HEK293 (cell line): Measurements from ENCODE around the gene CLCN7.
A peak's percentile ranks its signal among the peaks of the same experiment; 100 is the strongest.

Experiments used
- CTCF ChIA-PET: fragments of 350-600 bp; formaldehyde crosslinking; extraction: SDS; loops from one replicate; lab custom pipeline; 2021; ENCODE audit warnings: antibody characterized with exemption; lab: Yijun Ruan, JAX
- POLR2A ChIA-PET: fragments of 300-600 bp; formaldehyde crosslinking; extraction: SDS; loops from one replicate; lab custom pipeline; 2020; ENCODE audit warnings: antibody characterized with exemption, inconsistent platforms; lab: Yijun Ruan, JAX
- H3K27ac ChIP-seq: fragments of 200-500 bp; sonication (Bioruptor generic); 2 replicates; pipeline ENCODE4 v1.5.1; 2014; ENCODE audit warnings: low read depth, low read length, control low read depth, inconsistent platforms; ENCODE audit errors: extremely low read depth
- H3K36me3 ChIP-seq, 2 experiments: fragments of 200-500 bp in 1 of 2; sonication (Bioruptor generic) in 1 of 2; 1 replicate in 1 of 2; 2 replicates in 1 of 2; pipeline ENCODE4 v1.5.1; 2014 to 2017; ENCODE audit warnings: inconsistent platforms in 2 of 2, low read length in 2 of 2; ENCODE audit not compliant: control insufficient read depth in 2 of 2, insufficient read depth in 1 of 2
- H3K4me1 ChIP-seq: fragments of 200-500 bp; sonication (Bioruptor generic); 2 replicates; pipeline ENCODE4 v1.5.1; 2014; ENCODE audit warnings: mild to moderate bottlenecking, low read length, inconsistent platforms; ENCODE audit not compliant: control insufficient read depth, insufficient read depth
- H3K4me3 ChIP-seq: 2 replicates; pipeline ENCODE4 v1.5.1; 2011; ENCODE audit warnings: low read depth, mild to moderate bottlenecking, control low read depth, low read length, moderate library complexity
- H3K9me3 ChIP-seq: fragments of 200-500 bp; sonication (Bioruptor generic); 2 replicates; pipeline ENCODE4 v1.5.1; 2014; ENCODE audit warnings: low read depth, low read length, inconsistent platforms; ENCODE audit not compliant: control insufficient read depth, insufficient read depth
- GLIS1 ChIP-seq: fragments of 450-650 bp; formaldehyde crosslinking; IDR thresholded peaks from 2 replicates; pipeline ENCODE4 v1.5.1; 2016; ENCODE audit warnings: missing biosample characterization, missing genetic modification characterization
- GLIS2 ChIP-seq: fragments of 450-650 bp; formaldehyde crosslinking; IDR thresholded peaks from 2 replicates; pipeline ENCODE4 v1.5.1; 2016; ENCODE audit warnings: missing biosample characterization, missing genetic modification characterization
- HOXD13 ChIP-seq: sonication (generic); formaldehyde crosslinking; IDR thresholded peaks from 2 replicates; pipeline ENCODE4 v1.8.0; 2022; ENCODE audit warnings: missing genetic modification reagents, borderline replicate concordance
- SP3 ChIP-seq: fragments of 450-650 bp; formaldehyde crosslinking; IDR thresholded peaks from 2 replicates; pipeline ENCODE4 v1.5.1; 2016; ENCODE audit warnings: missing biosample characterization, missing genetic modification characterization
- ZBTB1 ChIP-seq: fragments of 450-650 bp; formaldehyde crosslinking; IDR thresholded peaks from 2 replicates; pipeline ENCODE4 v1.5.1; 2016; ENCODE audit warnings: missing biosample characterization, missing genetic modification characterization
- ZIC2 ChIP-seq: fragments of 450-650 bp; formaldehyde crosslinking; IDR thresholded peaks from 2 replicates; pipeline ENCODE4 v1.5.1; 2016; ENCODE audit warnings: missing biosample characterization, missing genetic modification characterization
- ZNF114 ChIP-seq: fragments of 450-650 bp; formaldehyde crosslinking; IDR thresholded peaks from 2 replicates; pipeline ENCODE4 v1.5.0; 2017; ENCODE audit warnings: missing biosample characterization, missing genetic modification characterization
- ZNF140 ChIP-seq: fragments of 450-650 bp; formaldehyde crosslinking; IDR thresholded peaks from 2 replicates; pipeline ENCODE4 v1.5.1; 2016; ENCODE audit warnings: missing biosample characterization, missing genetic modification characterization
- ZNF202 ChIP-seq: fragments of 450-650 bp; formaldehyde crosslinking; IDR thresholded peaks from 2 replicates; pipeline ENCODE4 v1.5.1; 2016; ENCODE audit warnings: missing biosample characterization, missing genetic modification characterization, borderline replicate concordance
- ZNF223 ChIP-seq: fragments of 450-650 bp; formaldehyde crosslinking; IDR thresholded peaks from 2 replicates; pipeline ENCODE4 v1.5.1; 2016; ENCODE audit warnings: missing biosample characterization, missing genetic modification characterization
- ZNF302 ChIP-seq: fragments of 450-650 bp; formaldehyde crosslinking; IDR thresholded peaks from 2 replicates; pipeline ENCODE4 v1.5.1; 2016; ENCODE audit warnings: missing biosample characterization, missing genetic modification characterization, low read depth
- ZNF324 ChIP-seq: fragments of 450-650 bp; formaldehyde crosslinking; IDR thresholded peaks from 2 replicates; pipeline ENCODE4 v1.5.1; 2016; ENCODE audit warnings: missing biosample characterization, missing genetic modification characterization
- ZNF391 ChIP-seq: fragments of 450-650 bp; formaldehyde crosslinking; IDR thresholded peaks from 2 replicates; pipeline ENCODE4 v1.5.1; 2016; ENCODE audit warnings: low read depth, missing biosample characterization, missing genetic modification characterization, borderline replicate concordance
- ZNF623 ChIP-seq: fragments of 450-650 bp; formaldehyde crosslinking; IDR thresholded peaks from 2 replicates; pipeline ENCODE4 v1.5.1; 2016; ENCODE audit warnings: missing biosample characterization, missing genetic modification characterization
- ZNF629 ChIP-seq: fragments of 450-650 bp; formaldehyde crosslinking; IDR thresholded peaks from 2 replicates; pipeline ENCODE4 v1.5.1; 2017; ENCODE audit warnings: missing biosample characterization, missing genetic modification characterization
- ZNF707 ChIP-seq: fragments of 450-650 bp; formaldehyde crosslinking; IDR thresholded peaks from 2 replicates; pipeline ENCODE4 v1.5.1; 2016; ENCODE audit warnings: missing biosample characterization, missing genetic modification characterization
- ZNF776 ChIP-seq: fragments of 450-650 bp; formaldehyde crosslinking; IDR thresholded peaks from 2 replicates; pipeline ENCODE4 v1.5.0; 2017; ENCODE audit warnings: missing biosample characterization, missing genetic modification characterization, borderline replicate concordance
- ZNF777 ChIP-seq: fragments of 450-650 bp; formaldehyde crosslinking; IDR thresholded peaks from 2 replicates; pipeline ENCODE4 v1.5.1; 2017; ENCODE audit warnings: missing biosample characterization, missing genetic modification characterization, borderline replicate concordance
- TF ChIP-seq, protein P1 (sequence below): fragments of 450-650 bp; formaldehyde crosslinking; IDR thresholded peaks from 2 replicates; pipeline ENCODE4 v1.5.1; 2016; ENCODE audit warnings: missing biosample characterization, missing genetic modification characterization
- TF ChIP-seq, protein P2 (sequence below): fragments of 450-650 bp; formaldehyde crosslinking; IDR thresholded peaks from 2 replicates; pipeline ENCODE4 v1.5.1; 2017; ENCODE audit warnings: missing biosample characterization, missing genetic modification characterization
- TF ChIP-seq, protein P3 (sequence below): fragments of 450-650 bp; formaldehyde crosslinking; IDR thresholded peaks from 2 replicates; pipeline ENCODE4 v1.5.1; 2017; ENCODE audit warnings: missing biosample characterization, missing genetic modification characterization
- TF ChIP-seq, protein P4 (sequence below): fragments of 450-650 bp; formaldehyde crosslinking; IDR thresholded peaks from 2 replicates; pipeline ENCODE4 v1.5.1; 2016; ENCODE audit warnings: missing biosample characterization, missing genetic modification characterization
- TF ChIP-seq, protein P5 (sequence below): fragments of 450-650 bp; formaldehyde crosslinking; IDR thresholded peaks from 2 replicates; pipeline ENCODE4 v1.5.1; 2016; ENCODE audit warnings: missing biosample characterization, missing genetic modification characterization, borderline replicate concordance
- TF ChIP-seq, protein P6 (sequence below): fragments of 450-650 bp; formaldehyde crosslinking; IDR thresholded peaks from 2 replicates; pipeline ENCODE4 v1.5.1; 2016; ENCODE audit warnings: missing biosample characterization, missing genetic modification characterization

The CLCN7 gene

DNA sequence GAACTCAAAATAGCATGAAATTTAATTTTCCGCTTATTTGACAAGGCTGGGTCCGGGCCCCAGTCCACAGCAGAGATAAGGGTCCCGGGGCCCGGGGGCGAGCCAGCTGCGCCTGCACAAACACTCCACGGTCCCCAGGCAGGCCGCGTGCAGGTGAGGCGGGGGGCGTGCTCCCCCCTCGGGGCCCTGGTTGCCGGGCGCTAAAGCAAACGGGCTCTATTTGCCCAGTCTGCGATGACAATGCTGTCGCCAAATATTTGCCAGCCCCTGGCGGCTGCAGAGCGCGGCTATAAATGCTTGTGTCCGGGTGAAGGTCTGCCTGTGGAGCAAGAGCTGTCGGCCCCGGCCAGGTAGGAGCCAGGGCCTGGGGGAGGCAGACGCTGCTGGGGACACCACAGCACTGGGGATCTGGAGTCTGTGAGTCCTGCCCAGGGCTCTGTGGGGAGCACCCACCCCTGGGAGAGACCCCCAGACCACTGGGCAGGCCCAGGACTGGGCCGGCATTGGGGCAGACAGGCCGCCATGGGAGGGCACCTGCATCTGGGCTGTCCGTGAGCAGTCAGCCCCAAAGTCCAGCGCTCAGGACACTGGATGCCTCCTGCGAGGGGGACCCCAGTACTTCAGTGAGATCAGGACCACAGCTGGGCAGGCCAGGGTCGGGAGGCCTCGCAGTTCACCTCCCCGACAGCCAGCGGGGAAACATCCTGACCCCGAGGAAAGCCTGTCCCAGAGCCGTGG lies 43.9 kb downstream of the CLCN7 start, which contains the start of gene PERCC1 (continued):
- TF ChIP-seq, protein P1, sequence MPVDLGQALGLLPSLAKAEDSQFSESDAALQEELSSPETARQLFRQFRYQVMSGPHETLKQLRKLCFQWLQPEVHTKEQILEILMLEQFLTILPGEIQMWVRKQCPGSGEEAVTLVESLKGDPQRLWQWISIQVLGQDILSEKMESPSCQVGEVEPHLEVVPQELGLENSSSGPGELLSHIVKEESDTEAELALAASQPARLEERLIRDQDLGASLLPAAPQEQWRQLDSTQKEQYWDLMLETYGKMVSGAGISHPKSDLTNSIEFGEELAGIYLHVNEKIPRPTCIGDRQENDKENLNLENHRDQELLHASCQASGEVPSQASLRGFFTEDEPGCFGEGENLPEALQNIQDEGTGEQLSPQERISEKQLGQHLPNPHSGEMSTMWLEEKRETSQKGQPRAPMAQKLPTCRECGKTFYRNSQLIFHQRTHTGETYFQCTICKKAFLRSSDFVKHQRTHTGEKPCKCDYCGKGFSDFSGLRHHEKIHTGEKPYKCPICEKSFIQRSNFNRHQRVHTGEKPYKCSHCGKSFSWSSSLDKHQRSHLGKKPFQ, result no peak
- no peak for TF ChIP-seq ZNF623 (tag by site-specific recombination)
- TF ChIP-seq ZNF391 (tag by site-specific recombination), result no peak
- TF ChIP-seq, protein P2, sequence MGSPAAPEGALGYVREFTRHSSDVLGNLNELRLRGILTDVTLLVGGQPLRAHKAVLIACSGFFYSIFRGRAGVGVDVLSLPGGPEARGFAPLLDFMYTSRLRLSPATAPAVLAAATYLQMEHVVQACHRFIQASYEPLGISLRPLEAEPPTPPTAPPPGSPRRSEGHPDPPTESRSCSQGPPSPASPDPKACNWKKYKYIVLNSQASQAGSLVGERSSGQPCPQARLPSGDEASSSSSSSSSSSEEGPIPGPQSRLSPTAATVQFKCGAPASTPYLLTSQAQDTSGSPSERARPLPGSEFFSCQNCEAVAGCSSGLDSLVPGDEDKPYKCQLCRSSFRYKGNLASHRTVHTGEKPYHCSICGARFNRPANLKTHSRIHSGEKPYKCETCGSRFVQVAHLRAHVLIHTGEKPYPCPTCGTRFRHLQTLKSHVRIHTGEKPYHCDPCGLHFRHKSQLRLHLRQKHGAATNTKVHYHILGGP (tag by site-specific recombination), result no peak
- TF ChIP-seq, protein P3, sequence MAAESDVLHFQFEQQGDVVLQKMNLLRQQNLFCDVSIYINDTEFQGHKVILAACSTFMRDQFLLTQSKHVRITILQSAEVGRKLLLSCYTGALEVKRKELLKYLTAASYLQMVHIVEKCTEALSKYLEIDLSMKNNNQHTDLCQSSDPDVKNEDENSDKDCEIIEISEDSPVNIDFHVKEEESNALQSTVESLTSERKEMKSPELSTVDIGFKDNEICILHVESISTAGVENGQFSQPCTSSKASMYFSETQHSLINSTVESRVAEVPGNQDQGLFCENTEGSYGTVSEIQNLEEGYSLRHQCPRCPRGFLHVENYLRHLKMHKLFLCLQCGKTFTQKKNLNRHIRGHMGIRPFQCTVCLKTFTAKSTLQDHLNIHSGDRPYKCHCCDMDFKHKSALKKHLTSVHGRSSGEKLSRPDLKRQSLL (tag by site-specific recombination), result no peak
- no peak for TF ChIP-seq ZNF776 (tag by site-specific recombination)
- TF ChIP-seq, protein P4, sequence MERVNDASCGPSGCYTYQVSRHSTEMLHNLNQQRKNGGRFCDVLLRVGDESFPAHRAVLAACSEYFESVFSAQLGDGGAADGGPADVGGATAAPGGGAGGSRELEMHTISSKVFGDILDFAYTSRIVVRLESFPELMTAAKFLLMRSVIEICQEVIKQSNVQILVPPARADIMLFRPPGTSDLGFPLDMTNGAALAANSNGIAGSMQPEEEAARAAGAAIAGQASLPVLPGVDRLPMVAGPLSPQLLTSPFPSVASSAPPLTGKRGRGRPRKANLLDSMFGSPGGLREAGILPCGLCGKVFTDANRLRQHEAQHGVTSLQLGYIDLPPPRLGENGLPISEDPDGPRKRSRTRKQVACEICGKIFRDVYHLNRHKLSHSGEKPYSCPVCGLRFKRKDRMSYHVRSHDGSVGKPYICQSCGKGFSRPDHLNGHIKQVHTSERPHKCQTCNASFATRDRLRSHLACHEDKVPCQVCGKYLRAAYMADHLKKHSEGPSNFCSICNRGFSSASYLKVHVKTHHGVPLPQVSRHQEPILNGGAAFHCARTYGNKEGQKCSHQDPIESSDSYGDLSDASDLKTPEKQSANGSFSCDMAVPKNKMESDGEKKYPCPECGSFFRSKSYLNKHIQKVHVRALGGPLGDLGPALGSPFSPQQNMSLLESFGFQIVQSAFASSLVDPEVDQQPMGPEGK, result peak; percentile 39; the same call in 1 of the 2 replicates
- no peak for TF ChIP-seq ZNF707 (tag by site-specific recombination)
- no peak for TF ChIP-seq ZNF324 (tag by site-specific recombination)
- no peak for TF ChIP-seq ZNF223 (tag by site-specific recombination)
- no peak for TF ChIP-seq ZNF114 (tag by site-specific recombination)
- no peak for TF ChIP-seq ZNF140

DNA sequence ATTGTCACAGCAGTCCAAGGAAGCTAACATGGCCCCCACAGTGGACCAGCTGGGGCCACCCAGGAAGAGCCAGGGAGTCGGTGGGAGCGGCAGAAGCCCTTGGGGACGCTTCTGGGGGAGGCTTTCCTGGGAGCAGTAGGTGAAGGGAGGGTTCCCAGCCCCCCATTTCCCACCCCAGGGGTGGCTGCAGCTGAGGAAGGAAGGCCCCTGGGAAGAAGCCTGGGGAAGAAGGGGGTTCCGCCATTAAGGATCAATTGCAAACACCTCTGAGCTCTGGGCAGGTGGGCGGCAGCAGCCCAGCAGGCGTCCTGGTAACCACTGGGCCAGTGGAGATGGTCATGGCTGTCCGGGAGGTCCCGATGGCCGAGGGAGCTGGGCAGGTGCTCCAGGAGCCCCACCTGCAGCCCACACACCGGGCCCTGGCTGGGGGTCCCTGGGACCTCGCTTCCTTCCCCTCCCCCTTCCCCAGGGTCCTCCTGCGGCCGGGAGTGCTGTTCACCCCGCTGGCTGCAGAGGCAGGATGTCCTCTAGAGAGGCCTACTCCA lies 44.5 kb downstream of the CLCN7 start:
- CTCF ChIA-PET, result no interaction called here
- no peak for TF ChIP-seq HOXD13 (CRISPR knock-in tag)
- TF ChIP-seq ZBTB1 (tag by site-specific recombination), result no peak
- TF ChIP-seq ZNF777, result no peak
- TF ChIP-seq, protein P5, sequence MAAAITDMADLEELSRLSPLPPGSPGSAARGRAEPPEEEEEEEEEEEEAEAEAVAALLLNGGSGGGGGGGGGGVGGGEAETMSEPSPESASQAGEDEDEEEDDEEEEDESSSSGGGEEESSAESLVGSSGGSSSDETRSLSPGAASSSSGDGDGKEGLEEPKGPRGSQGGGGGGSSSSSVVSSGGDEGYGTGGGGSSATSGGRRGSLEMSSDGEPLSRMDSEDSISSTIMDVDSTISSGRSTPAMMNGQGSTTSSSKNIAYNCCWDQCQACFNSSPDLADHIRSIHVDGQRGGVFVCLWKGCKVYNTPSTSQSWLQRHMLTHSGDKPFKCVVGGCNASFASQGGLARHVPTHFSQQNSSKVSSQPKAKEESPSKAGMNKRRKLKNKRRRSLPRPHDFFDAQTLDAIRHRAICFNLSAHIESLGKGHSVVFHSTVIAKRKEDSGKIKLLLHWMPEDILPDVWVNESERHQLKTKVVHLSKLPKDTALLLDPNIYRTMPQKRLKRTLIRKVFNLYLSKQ (tag by site-specific recombination), result no peak
- peak; percentile 76 for TF ChIP-seq ZIC2 (tag by site-specific recombination)
- TF ChIP-seq, protein P6, sequence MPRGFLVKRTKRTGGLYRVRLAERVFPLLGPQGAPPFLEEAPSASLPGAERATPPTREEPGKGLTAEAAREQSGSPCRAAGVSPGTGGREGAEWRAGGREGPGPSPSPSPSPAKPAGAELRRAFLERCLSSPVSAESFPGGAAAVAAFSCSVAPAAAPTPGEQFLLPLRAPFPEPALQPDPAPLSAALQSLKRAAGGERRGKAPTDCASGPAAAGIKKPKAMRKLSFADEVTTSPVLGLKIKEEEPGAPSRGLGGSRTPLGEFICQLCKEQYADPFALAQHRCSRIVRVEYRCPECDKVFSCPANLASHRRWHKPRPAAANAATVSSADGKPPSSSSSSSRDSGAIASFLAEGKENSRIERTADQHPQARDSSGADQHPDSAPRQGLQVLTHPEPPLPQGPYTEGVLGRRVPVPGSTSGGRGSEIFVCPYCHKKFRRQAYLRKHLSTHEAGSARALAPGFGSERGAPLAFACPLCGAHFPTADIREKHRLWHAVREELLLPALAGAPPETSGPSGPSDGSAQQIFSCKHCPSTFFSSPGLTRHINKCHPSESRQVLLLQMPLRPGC (tag by site-specific recombination), result no peak
- no peak for TF ChIP-seq ZNF302 (tag by site-specific recombination)
- TF ChIP-seq ZNF202, result no peak
- TF ChIP-seq ZNF629 (tag by site-specific recombination), result no peak
- TF ChIP-seq GLIS2 (tag by site-specific recombination), result peak; percentile 36; the same call in 1 of the 2 replicates
- TF ChIP-seq GLIS1 (tag by site-specific recombination), result peak; percentile 39
- TF ChIP-seq SP3 (tag by site-specific recombination), result no peak
- no peak for TF ChIP-seq ZNF391 (tag by site-specific recombination)

More for the DNA sequence above, 44.5 kb downstream of the CLCN7 start:
- POLR2A ChIA-PET, result interaction anchor here (1.4 kb wide), 1 partner anchor 10 kb away, joined by 4 read pairs; the partner anchor contains the start of gene UQCC4
- no peak overlapping the region for H3K4me3 ChIP-seq
- no peaks in the 10 kb centered on the region for H3K9me3 ChIP-seq
- H3K27ac ChIP-seq, result no peak overlapping the region
- no peaks in the 10 kb centered on the region; the same call in 1 of the 2 replicates for H3K4me1 ChIP-seq
- H3K36me3 ChIP-seq, result no peaks in the 10 kb centered on the region
